PFSK-1 (cell line): ENCODE results near the gene ZCCHC17.
A peak's percentile ranks its signal among the peaks of the same experiment; 100 is the strongest.

Experiments
- POLR2AphosphoS5 ChIP-seq: IDR thresholded peaks from 2 replicates; pipeline ENCODE4 v1.6.1; 2012; ENCODE audit warnings: low read depth, mild to moderate bottlenecking, control low read depth, low read length, moderate library complexity
- SIN3A ChIP-seq: IDR thresholded peaks from 2 replicates; pipeline ENCODE4 v1.6.1; 2012; ENCODE audit warnings: mild to moderate bottlenecking, low read length, moderate library complexity, borderline replicate concordance; ENCODE audit not compliant: insufficient read depth
- TAF1 ChIP-seq: IDR thresholded peaks from 2 replicates; pipeline ENCODE4 v1.6.1; 2012; ENCODE audit warnings: low read length, control low read depth, borderline replicate concordance; ENCODE audit not compliant: insufficient read depth

DNA sequence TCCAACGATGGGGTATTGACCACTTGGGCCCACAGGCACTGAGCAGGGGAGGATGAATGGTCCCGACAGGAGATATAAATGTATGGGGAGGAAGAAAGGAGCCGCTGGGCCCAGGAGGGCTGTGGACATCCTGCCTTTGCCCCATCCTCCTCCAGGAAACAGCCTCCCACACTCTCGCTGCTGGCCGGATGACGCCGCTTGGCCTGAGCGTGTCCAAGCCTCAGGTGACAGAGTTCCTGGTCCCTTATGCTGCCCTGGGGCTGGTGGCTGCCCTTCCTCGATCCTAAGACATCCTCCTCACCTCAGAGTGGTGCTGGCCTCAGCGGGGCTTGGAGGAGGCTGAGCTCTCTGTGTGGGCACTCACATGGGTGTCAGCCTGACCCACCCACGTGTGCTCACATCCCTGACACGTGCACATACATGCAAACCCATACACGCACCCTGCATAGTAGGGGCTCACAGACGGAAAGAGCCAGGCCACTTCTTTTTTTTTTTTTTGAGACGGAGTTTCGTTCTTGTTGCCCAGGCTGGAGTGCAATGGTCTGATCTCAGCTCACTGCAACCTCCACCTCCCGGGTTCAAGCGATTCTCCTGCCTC, 110.3 kb downstream of the ZCCHC17 start:
- TF ChIP-seq POLR2AphosphoS5 (0 out of 2 replicates have a peak, but pooled peaks have one; percentile 22), SIN3A (peak; percentile 37; the same call in 1 of the 2 replicates), TAF1 (no peak)
